ENCODE measurements around the gene WWOX. TPM values are rescaled to one million over a fixed set of nuclear protein-coding genes. Genes with fewer than 3 reads are reported as not detected.

WWOX gene
- polyA plus RNA-seq, 2 of the 4 experiments (the other 2 are of a cell fraction): 16.0 to 17.2 TPM

GRCh38 chr16:78715673-78716072 is 616.2 kb downstream of the WWOX start (continued):
- no peak for TF ChIP-seq ELK1 (IDR thresholded peaks at IDR 0.05; ENCODE audit: low read depth, low read length)
- TF ChIP-seq HOXB13 (CRISPR knock-in tag; IDR thresholded peaks at IDR 0.05; ENCODE audit: low read depth): no peak

GRCh38 chr16:78718141-78718540 is 618.7 kb downstream of the WWOX start:
- ATAC-seq: no peak
- ChIA-PET POLR2A (no interaction called here), CTCF (no interaction called here)
- no peaks in the 10 kb centered on the region for H3K4me1 ChIP-seq
- H3K4me2 ChIP-seq: no peak overlapping the region
- H3K4me3 ChIP-seq: no peak overlapping the region
- no peak overlapping the region for H3K27ac ChIP-seq
- 38% methylated on average over 2 of the region's 2 CpGs for WGBS (ENCODE audit: missing lambda C conversion rate)
- DNase-seq (ENCODE audit: low read depth in 1 of 2, low spot score in 1 of 2): no peak
- H3K9me3 ChIP-seq: no peaks in the 10 kb centered on the region; the same call in 2 of the 3 replicates
- FAIRE-seq: no peak
- TF ChIP-seq ELK1 (IDR thresholded peaks at IDR 0.05; ENCODE audit: low read depth, low read length) (no peak), POLR2A (IDR thresholded peaks at IDR 0.05; ENCODE audit: low read length) (no peak), KDM1A (IDR thresholded peaks at IDR 0.05; ENCODE audit: low read depth) (no peak), BCL3 (IDR thresholded peaks at IDR 0.05) (no peak), SREBF2 (IDR thresholded peaks at IDR 0.05) (no peak), EHF (CRISPR knock-in tag; IDR thresholded peaks at IDR 0.05) (no peak), KDM5A (IDR thresholded peaks at IDR 0.05) (no peak), REST (IDR thresholded peaks at IDR 0.05) (no peak)

GRCh38 chr16:78720416-78720815 is 621.0 kb downstream of the WWOX start:
- ATAC-seq (no peak), FAIRE-seq (no peak), DNase-seq (ENCODE audit: low read depth in 1 of 2, low spot score in 1 of 2) (no peak)
- H3K4me1 ChIP-seq: no peaks in the 10 kb centered on the region
- no peak overlapping the region for H3K27ac ChIP-seq
- no peak overlapping the region for H3K4me3 ChIP-seq
- CTCF ChIA-PET: no interaction called here
- H3K9me3 ChIP-seq: no peaks in the 10 kb centered on the region
- TF ChIP-seq ELK1 (IDR thresholded peaks at IDR 0.05; ENCODE audit: low read depth, low read length) (no peak), ZNF302 (CRISPR knock-in tag; IDR thresholded peaks at IDR 0.05) (no peak), POLR2AphosphoS2 (conservative IDR thresholded peaks at IDR 0.05; ENCODE audit: low read length) (no peak), ZFP36 (IDR thresholded peaks at IDR 0.05; ENCODE audit: borderline replicate concordance, partially characterized antibody) (no peak), TFCP2L1 (CRISPR knock-in tag; IDR thresholded peaks at IDR 0.05) (no peak), TP53 (CRISPR knock-in tag; IDR thresholded peaks at IDR 0.05) (no peak), E2F6 (IDR thresholded peaks at IDR 0.05; ENCODE audit: borderline replicate concordance, low read depth) (no peak)
- H3K4me2 ChIP-seq: no peak overlapping the region
- POLR2A ChIA-PET: no interaction called here
- 24% methylated on average over 3 of the region's 3 CpGs for whole genome bisulfite sequencing (ENCODE audit: missing lambda C conversion rate)
